ENCODE results near the gene CD99. TPM values are rescaled to one million over a fixed set of nuclear protein-coding genes. Genes with fewer than 3 reads are reported as not detected.

Gene CD99
- total RNA-seq, 2 donors from 2014 or later: 227 to 275 TPM

- Mint-ChIP-seq H3K4me1 (no peaks in the 10 kb centered on the region), H3K4me3 (no peak overlapping the region), H3K27ac (no peak overlapping the region), H3K27me3 (no peaks in the 10 kb centered on the region), H3K36me3 (ENCODE audit: low read depth) (peaks cover 9% of the 10 kb centered on the region)
- no peaks in the 10 kb centered on the region for H3K9me3 ChIP-seq (ENCODE audit: control insufficient read depth, low read length, poor library complexity, severe bottlenecking)
- ATAC-seq: no peak
- DNase-seq: no peak
Measured at GRCh38 chrX:2679534-2680485, 11.3 kb upstream of the CD99 start.

- ATAC-seq (no peak), DNase-seq (no peak)
- no peaks in the 10 kb centered on the region for H3K9me3 ChIP-seq (ENCODE audit: control insufficient read depth, low read length, poor library complexity, severe bottlenecking)
- H3K36me3 Mint-ChIP-seq (ENCODE audit: low read depth): peaks cover 9% of the 10 kb centered on the region
- no peaks in the 10 kb centered on the region for H3K4me1 Mint-ChIP-seq
- no peak overlapping the region for H3K4me3 Mint-ChIP-seq
- no peak overlapping the region for H3K27ac Mint-ChIP-seq
- no peaks in the 10 kb centered on the region for H3K27me3 Mint-ChIP-seq
Measured at GRCh38 chrX:2680486-2681348, 10.4 kb upstream of the CD99 start.

- H3K9me3 ChIP-seq (ENCODE audit: control insufficient read depth, low read length, poor library complexity, severe bottlenecking): no peaks in the 10 kb centered on the region
- Mint-ChIP-seq H3K27me3 (no peaks in the 10 kb centered on the region), H3K4me3 (no peak overlapping the region), H3K36me3 (ENCODE audit: low read depth) (peaks cover 9% of the 10 kb centered on the region), H3K27ac (no peak overlapping the region), H3K4me1 (no peaks in the 10 kb centered on the region)
- DNase-seq (no peak), ATAC-seq (no peak)
Measured at GRCh38 chrX:2682565-2683177, 8.4 kb upstream of the CD99 start.

GRCh38 chrX:2684256-2684655 lies 6.8 kb upstream of the CD99 start:
- no peak overlapping the region for H3K27ac Mint-ChIP-seq
- peaks cover 3% of the 10 kb centered on the region for H3K4me1 Mint-ChIP-seq
- H3K9me3 ChIP-seq (ENCODE audit: control insufficient read depth, low read length, poor library complexity, severe bottlenecking): no peaks in the 10 kb centered on the region
- DNase-seq (no peak), ATAC-seq (no peak)
- no peaks in the 10 kb centered on the region for H3K27me3 Mint-ChIP-seq
- H3K36me3 Mint-ChIP-seq (ENCODE audit: low read depth): peaks cover 9% of the 10 kb centered on the region
- no peak overlapping the region for H3K4me3 Mint-ChIP-seq

GRCh38 chrX:2685886-2686285 lies 5.2 kb upstream of the CD99 start:
- no peak overlapping the region for H3K4me3 Mint-ChIP-seq
- no peaks in the 10 kb centered on the region for H3K9me3 ChIP-seq (ENCODE audit: control insufficient read depth, low read length, poor library complexity, severe bottlenecking)
- DNase-seq (no peak), ATAC-seq (no peak)
- H3K27ac Mint-ChIP-seq: no peak overlapping the region
- peaks cover 3% of the 10 kb centered on the region for H3K36me3 Mint-ChIP-seq (ENCODE audit: low read depth)
- no peaks in the 10 kb centered on the region for H3K27me3 Mint-ChIP-seq
- peaks cover 7% of the 10 kb centered on the region for H3K4me1 Mint-ChIP-seq

GRCh38 chrX:2689773-2690666 lies 1.1 kb upstream of the CD99 start:
- H3K4me3 Mint-ChIP-seq: peak overlapping the region; percentile 98
- H3K27ac Mint-ChIP-seq: peak overlapping the region; percentile 72
- no peak for ATAC-seq

GRCh38 chrX:2691543-2692220 lies 587 bp downstream of the CD99 start:
- H3K4me1 Mint-ChIP-seq: peaks cover 48% of the 10 kb centered on the region
- H3K27ac Mint-ChIP-seq: peak overlapping the region; percentile 98
- H3K36me3 Mint-ChIP-seq (ENCODE audit: low read depth): no peaks in the 10 kb centered on the region
- ATAC-seq: no peak
- no peak for DNase-seq
- no peaks in the 10 kb centered on the region for H3K9me3 ChIP-seq (ENCODE audit: control insufficient read depth, low read length, poor library complexity, severe bottlenecking)
- H3K4me3 Mint-ChIP-seq: peak overlapping the region; percentile 98
- no peaks in the 10 kb centered on the region for H3K27me3 Mint-ChIP-seq

More at GRCh38 chrX:2689773-2690666, 1.1 kb upstream of the CD99 start:
- no peaks in the 10 kb centered on the region for H3K9me3 ChIP-seq (ENCODE audit: control insufficient read depth, low read length, poor library complexity, severe bottlenecking)
- H3K36me3 Mint-ChIP-seq (ENCODE audit: low read depth): no peaks in the 10 kb centered on the region
- DNase-seq: no peak
- peaks cover 33% of the 10 kb centered on the region for H3K4me1 Mint-ChIP-seq
- H3K27me3 Mint-ChIP-seq: no peaks in the 10 kb centered on the region

GRCh38 chrX:2692221-2693112 lies 1.4 kb downstream of the CD99 start:
- Mint-ChIP-seq H3K27ac (peak overlapping the region; percentile 98), H3K4me1 (peaks cover 56% of the 10 kb centered on the region), H3K36me3 (ENCODE audit: low read depth) (no peaks in the 10 kb centered on the region), H3K27me3 (no peaks in the 10 kb centered on the region), H3K4me3 (peak overlapping the region; percentile 98)
- no peak for ATAC-seq
- DNase-seq: no peak
- H3K9me3 ChIP-seq (ENCODE audit: control insufficient read depth, low read length, poor library complexity, severe bottlenecking): no peaks in the 10 kb centered on the region

GRCh38 chrX:2693113-2694002 lies 2.3 kb downstream of the CD99 start:
- Mint-ChIP-seq H3K36me3 (ENCODE audit: low read depth) (no peaks in the 10 kb centered on the region), H3K27ac (peak overlapping the region; percentile 98), H3K4me1 (peaks cover 61% of the 10 kb centered on the region), H3K4me3 (peak overlapping the region; percentile 98), H3K27me3 (no peaks in the 10 kb centered on the region)
- DNase-seq: no peak
- no peaks in the 10 kb centered on the region for H3K9me3 ChIP-seq (ENCODE audit: control insufficient read depth, low read length, poor library complexity, severe bottlenecking)
- ATAC-seq: no peak

- Mint-ChIP-seq H3K4me1 (peaks cover 71% of the 10 kb centered on the region), H3K27ac (peak overlapping the region; percentile 98), H3K27me3 (no peaks in the 10 kb centered on the region), H3K36me3 (ENCODE audit: low read depth) (no peaks in the 10 kb centered on the region), H3K4me3 (peak overlapping the region; percentile 98)
- DNase-seq (no peak), ATAC-seq (no peak)
- H3K9me3 ChIP-seq (ENCODE audit: control insufficient read depth, low read length, poor library complexity, severe bottlenecking): no peaks in the 10 kb centered on the region
Measured at GRCh38 chrX:2694914-2695267, 3.8 kb downstream of the CD99 start.

Measured in T-helper 17 cell (primary cell).